SU-DHL-6 (cell line): Measurements from ENCODE around the gene RNF141.

Experiments used
- H2AFZ ChIP-seq: fragments of 200-600 bp; sonication (generic); 2 replicates; pipeline ENCODE4 v1.6.1; 2014; ENCODE audit warnings: low read depth, mild to moderate bottlenecking, moderate library complexity, mixed read lengths, antibody characterized with exemption, low read length; ENCODE audit not compliant: severe bottlenecking
- H3F3A ChIP-seq: fragments of 200-600 bp; shearing (Covaris generic); 2 replicates; pipeline ENCODE4 v1.6.0; 2016; ENCODE audit warnings: antibody characterized with exemption, mild to moderate bottlenecking; ENCODE audit not compliant: insufficient read depth
- H3K27ac ChIP-seq: fragments of 200-600 bp; sonication (generic); 2 replicates; pipeline ENCODE4 v1.5.1; 2016; ENCODE audit warnings: low read depth, mild to moderate bottlenecking, low read length, moderate library complexity, mixed read lengths
- H3K27me3 ChIP-seq: fragments of 200-600 bp; sonication (generic), shearing (Covaris generic); 2 replicates; pipeline ENCODE4 v1.6.0; 2014; ENCODE audit warnings: mild to moderate bottlenecking, low read length
- H3K36me3 ChIP-seq: fragments of 200-600 bp; sonication (generic); 2 replicates; pipeline ENCODE4 v1.6.1; 2014; ENCODE audit warnings: mild to moderate bottlenecking, low read length, mixed read lengths
- H3K4me2 ChIP-seq: fragments of 300-600, 200-600 bp; shearing (Covaris generic), sonication (generic); 2 replicates; pipeline ENCODE4 v1.6.0; 2014; ENCODE audit warnings: low read length, low read depth, mild to moderate bottlenecking; ENCODE audit not compliant: poor library complexity, severe bottlenecking
- H3K4me3 ChIP-seq: fragments of 200-600 bp; sonication (generic); 2 replicates; pipeline ENCODE4 v1.5.1; 2014; ENCODE audit warnings: antibody characterized with exemption, low read length, mild to moderate bottlenecking, mixed read lengths; ENCODE audit not compliant: insufficient read depth, poor library complexity, severe bottlenecking
- H3K79me2 ChIP-seq: fragments of 200-600 bp; sonication (generic); 2 replicates; pipeline ENCODE4 v1.6.1; 2014; ENCODE audit warnings: mild to moderate bottlenecking, low read length, moderate library complexity; ENCODE audit not compliant: insufficient read depth
- H3K9ac ChIP-seq: fragments of 200-600 bp; sonication (generic); 2 replicates; pipeline ENCODE4 v1.7.0; 2014; ENCODE audit warnings: mild to moderate bottlenecking, low read length
- H3K9me2 ChIP-seq: fragments of 200-600 bp; sonication (generic); replicated peaks from 2 replicates; pipeline ENCODE4 v1.6.1; 2014; ENCODE audit warnings: low read length; ENCODE audit not compliant: insufficient read depth
- H3K9me3 ChIP-seq: fragments of 200-600 bp; sonication (generic); 2 replicates; pipeline ENCODE4 v1.6.1; 2014; ENCODE audit warnings: low read length, mixed read lengths; ENCODE audit not compliant: insufficient read depth
- H4K20me1 ChIP-seq: fragments of 200-600 bp; sonication (generic); 2 replicates; pipeline ENCODE4 v1.6.1; 2014; ENCODE audit warnings: low read depth, mild to moderate bottlenecking, antibody characterized with exemption, low read length, moderate library complexity, mixed read lengths
- EZH2phosphoT487 ChIP-seq: fragments of 200-600 bp; sonication (generic), shearing (Covaris generic); conservative IDR thresholded peaks from 2 replicates; pipeline ENCODE4 v1.6.1; 2018; ENCODE audit warnings: mild to moderate bottlenecking, antibody characterized with exemption, low read length, moderate library complexity, mixed read lengths
- TF ChIP-seq, protein P1 (sequence below): fragments of 200-600 bp; sonication (generic); IDR thresholded peaks from one replicate; pipeline ENCODE4 v1.5.1; 2017; ENCODE audit warnings: antibody characterized with exemption, mild to moderate bottlenecking, low read length, moderate library complexity; ENCODE audit not compliant: insufficient read depth, poor library complexity, severe bottlenecking

RNF141 gene

GRCh38 chr11:10542776-10543175 is 1.8 kb upstream of the RNF141 start:
- no peak overlapping the region for H3K4me2 ChIP-seq
- peaks cover 12% of the 10 kb centered on the region; the same call in 1 of the 2 replicates for H3K9me3 ChIP-seq
- no peaks in the 10 kb centered on the region for H3F3A ChIP-seq
- no peaks in the 10 kb centered on the region for H3K36me3 ChIP-seq
- no peak overlapping the region for H3K27ac ChIP-seq
- no peaks in the 10 kb centered on the region for H3K79me2 ChIP-seq
- no peaks in the 10 kb centered on the region for H4K20me1 ChIP-seq
- no peak overlapping the region for H3K9ac ChIP-seq
- H2AFZ ChIP-seq: no peak overlapping the region
- H3K4me3 ChIP-seq: no peak overlapping the region
- no peaks in the 10 kb centered on the region for H3K27me3 ChIP-seq
- H3K9me2 ChIP-seq: no peaks in the 10 kb centered on the region
- TF ChIP-seq, protein P1, sequence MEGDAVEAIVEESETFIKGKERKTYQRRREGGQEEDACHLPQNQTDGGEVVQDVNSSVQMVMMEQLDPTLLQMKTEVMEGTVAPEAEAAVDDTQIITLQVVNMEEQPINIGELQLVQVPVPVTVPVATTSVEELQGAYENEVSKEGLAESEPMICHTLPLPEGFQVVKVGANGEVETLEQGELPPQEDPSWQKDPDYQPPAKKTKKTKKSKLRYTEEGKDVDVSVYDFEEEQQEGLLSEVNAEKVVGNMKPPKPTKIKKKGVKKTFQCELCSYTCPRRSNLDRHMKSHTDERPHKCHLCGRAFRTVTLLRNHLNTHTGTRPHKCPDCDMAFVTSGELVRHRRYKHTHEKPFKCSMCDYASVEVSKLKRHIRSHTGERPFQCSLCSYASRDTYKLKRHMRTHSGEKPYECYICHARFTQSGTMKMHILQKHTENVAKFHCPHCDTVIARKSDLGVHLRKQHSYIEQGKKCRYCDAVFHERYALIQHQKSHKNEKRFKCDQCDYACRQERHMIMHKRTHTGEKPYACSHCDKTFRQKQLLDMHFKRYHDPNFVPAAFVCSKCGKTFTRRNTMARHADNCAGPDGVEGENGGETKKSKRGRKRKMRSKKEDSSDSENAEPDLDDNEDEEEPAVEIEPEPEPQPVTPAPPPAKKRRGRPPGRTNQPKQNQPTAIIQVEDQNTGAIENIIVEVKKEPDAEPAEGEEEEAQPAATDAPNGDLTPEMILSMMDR: no peak
- no peak for TF ChIP-seq EZH2phosphoT487

- Histone ChIP-seq H3K4me3 (peak overlapping the region; percentile 78), H3K27ac (no peak overlapping the region)
Observed at GRCh38 chr11:10541561-10541930, 559 bp upstream of the RNF141 start.

DNA sequence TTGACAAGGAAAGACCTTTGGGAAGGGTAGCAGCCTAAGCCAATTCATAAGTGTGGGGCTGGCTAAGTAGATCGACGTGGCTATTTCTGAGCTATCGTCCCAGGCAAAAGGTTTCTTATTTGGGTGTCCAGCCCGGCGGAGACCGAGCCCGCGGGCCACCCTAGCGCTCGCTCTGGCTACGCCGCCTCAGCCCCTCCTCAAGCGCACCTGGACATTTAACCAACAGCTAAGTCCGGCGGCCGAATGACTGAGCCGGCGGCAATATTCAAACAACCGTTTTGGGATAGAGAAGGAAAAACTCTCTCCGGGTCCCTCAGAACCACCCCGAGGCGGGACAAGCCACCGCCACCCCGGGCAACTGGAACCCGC is 457 bp downstream of the RNF141 start:
- no peaks in the 10 kb centered on the region for H3K27me3 ChIP-seq
- H3K9me3 ChIP-seq: peaks cover 12% of the 10 kb centered on the region; the same call in 1 of the 2 replicates
- peak overlapping the region; percentile 66 for H3K4me2 ChIP-seq
- H4K20me1 ChIP-seq: no peaks in the 10 kb centered on the region
- H3K9ac ChIP-seq: peak overlapping the region; percentile 67
- no peaks in the 10 kb centered on the region for H3K9me2 ChIP-seq
- no peaks in the 10 kb centered on the region for H3K79me2 ChIP-seq
- TF ChIP-seq EZH2phosphoT487: no peak
- TF ChIP-seq, protein P1: no peak
- H2AFZ ChIP-seq: peak overlapping the region; percentile 99
- H3K4me3 ChIP-seq: peak overlapping the region; percentile 78
- H3F3A ChIP-seq: no peaks in the 10 kb centered on the region
- no peak overlapping the region for H3K27ac ChIP-seq
- no peaks in the 10 kb centered on the region for H3K36me3 ChIP-seq

More at GRCh38 chr11:10541561-10541930, 559 bp upstream of the RNF141 start:
- Histone ChIP-seq H3K9ac (peak overlapping the region; percentile 67), H3K9me3 (peaks cover 12% of the 10 kb centered on the region; the same call in 1 of the 2 replicates), H4K20me1 (no peaks in the 10 kb centered on the region), H2AFZ (peak overlapping the region; percentile 99), H3K27me3 (no peaks in the 10 kb centered on the region), H3K79me2 (no peaks in the 10 kb centered on the region), H3K4me2 (peak overlapping the region; percentile 66), H3F3A (no peaks in the 10 kb centered on the region), H3K9me2 (no peaks in the 10 kb centered on the region), H3K36me3 (no peaks in the 10 kb centered on the region)
- no peak for TF ChIP-seq EZH2phosphoT487
- TF ChIP-seq, protein P1: no peak
